HG03469 (cell line): ENCODE results near the gene TANC2.

Source experiments
- ATAC-seq: cut with Tn5 transposase; IDR thresholded peaks from one replicate; pipeline ENCODE4 v1.9.1; 2021; ENCODE audit warnings: mild to moderate bottlenecking, moderate library complexity, moderate number of reproducible peaks; ENCODE audit not compliant: unreplicated experiment

TANC2 gene

DNA sequence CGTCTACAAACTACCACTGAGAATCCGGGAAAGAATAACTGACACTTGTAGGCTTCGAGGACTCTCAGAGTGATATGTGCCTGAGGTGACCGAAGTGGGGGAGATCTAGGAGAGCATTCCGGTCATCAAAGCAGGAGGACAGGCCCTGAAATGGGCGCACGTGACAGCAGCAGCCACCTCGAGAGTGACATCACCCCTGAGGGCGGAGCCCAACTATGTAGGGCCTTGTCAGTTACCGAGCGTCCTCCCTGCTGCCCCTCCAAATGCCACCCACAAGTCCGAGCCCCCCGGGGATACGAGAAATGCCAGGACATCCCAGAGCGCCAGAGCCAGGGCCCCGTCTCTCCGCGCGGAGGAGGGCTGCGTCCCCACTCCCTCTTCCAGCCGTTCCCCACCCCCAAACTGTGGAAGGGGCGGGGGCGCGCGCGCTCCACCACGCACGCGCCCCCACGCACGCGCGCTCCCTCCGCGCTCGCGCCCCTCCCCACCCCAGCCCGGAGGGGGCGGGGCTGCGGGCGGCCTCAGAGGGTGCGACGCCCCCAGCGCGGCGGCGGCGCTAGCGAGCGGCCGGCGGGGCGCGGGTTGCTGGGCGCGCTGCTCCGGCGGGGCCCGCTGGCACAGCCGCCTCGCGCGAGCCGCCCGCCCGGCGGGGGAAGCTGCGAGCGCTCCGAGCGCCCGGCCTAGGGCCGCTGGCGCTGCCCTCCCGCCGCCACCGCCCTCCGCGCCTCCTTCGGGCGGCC lies at the start of gene TANC2:
Gene TANC2, plus strand, starts transcription at position 550 of the 740 bp plus-strand sequence. CDS start 43,325 bp downstream, outside the sequence.
- ATAC-seq = no peak

DNA sequence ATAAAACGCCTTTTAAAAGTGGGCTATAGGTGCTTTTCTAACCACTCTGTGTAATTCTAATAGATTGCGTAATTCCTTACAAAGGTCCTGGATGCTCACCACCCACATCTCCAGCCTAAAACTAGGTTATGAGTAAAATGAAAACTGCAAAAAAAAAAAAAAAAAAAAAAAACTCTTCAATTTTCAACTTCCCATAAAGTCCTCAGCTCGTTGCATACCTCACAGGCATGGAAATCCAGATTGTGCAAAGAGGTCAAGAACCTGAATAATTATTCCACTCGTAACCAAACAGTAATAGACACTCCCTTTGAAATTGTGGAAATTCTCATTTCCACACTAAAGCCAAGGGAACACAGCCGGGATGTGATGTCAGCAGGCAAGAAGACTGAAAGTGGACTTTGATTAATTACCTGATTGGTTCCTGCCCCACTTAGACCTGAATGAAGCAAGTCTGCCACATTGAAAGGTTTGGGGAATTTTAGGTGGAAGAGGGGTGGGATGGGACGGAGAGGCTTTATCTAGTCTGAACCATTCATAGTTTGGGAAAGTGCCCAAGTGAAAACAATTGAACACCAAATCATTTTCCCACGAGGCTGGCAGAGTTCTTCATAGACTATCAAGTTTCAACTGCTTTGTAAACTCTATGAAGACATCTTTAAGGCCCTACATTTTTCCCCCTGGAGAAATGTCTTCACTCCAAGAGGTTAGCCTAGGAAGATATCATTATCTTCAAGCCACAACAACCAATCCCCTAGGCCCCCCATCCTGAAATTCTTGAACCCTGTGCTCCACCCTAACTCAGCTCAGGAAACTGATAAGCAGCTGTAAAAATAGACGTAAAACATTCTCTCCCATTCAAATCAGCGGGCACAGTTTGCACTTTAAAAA lies 49.1 kb upstream of the TANC2 start:
- no peak for ATAC-seq

DNA sequence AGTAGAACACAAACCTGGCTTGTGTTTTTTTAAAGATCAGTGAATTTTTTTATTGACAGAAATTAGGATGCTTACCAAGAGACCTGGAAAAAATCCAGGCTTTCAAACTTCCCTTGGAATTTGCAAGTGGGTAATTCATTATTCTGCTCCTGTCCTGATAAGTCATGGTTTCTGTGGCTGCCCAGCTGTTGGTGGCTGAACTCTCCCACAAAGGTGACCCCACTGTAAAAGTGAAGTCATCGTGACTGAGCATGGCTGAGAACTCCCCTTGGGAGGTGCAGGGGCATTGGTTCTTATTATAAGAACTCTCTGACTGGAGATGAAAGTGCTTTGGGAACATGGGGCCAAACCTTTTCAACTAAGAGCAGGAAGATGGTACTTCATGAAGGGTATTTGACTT lies 46.6 kb upstream of the TANC2 start:
- ATAC-seq = no peak

DNA sequence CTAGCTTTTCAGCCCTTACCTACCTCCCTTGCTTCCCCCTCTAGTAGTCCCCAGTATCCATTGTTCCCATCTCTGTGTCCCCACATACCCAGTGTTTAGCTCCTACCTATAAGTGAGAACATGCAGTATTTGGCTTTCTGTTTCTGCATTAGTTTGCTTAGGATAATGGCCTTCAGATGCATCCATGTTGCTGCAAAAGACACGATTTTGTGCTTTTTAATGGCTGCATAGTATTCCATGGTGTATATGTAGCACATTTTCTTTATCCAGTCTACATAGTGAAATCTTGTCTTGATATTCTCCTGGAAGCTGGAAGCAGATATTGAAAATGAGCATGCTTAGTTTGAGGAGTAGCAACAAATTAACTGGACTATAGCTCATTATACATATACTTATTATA lies 45.7 kb upstream of the TANC2 start:
- ATAC-seq = no peak

DNA sequence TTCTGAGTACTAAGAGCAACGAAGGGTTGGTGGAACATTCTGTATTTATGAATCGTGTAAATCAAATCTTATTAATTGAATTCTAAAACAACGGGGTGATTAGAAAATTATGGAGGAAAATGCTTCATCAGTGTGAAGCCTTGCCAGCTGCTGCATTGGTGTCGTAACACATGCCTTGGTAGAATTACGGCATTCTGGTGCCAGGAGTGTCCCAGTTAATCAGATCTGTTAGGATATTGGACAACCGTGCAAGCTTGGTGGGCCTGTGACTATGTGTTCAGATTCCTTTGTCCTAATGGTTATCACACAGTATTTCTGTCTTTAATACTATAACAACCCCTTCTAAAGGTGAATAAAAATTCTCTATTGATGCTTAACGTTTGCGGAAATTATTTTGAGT lies 44.2 kb upstream of the TANC2 start:
- ATAC-seq = no peak

DNA sequence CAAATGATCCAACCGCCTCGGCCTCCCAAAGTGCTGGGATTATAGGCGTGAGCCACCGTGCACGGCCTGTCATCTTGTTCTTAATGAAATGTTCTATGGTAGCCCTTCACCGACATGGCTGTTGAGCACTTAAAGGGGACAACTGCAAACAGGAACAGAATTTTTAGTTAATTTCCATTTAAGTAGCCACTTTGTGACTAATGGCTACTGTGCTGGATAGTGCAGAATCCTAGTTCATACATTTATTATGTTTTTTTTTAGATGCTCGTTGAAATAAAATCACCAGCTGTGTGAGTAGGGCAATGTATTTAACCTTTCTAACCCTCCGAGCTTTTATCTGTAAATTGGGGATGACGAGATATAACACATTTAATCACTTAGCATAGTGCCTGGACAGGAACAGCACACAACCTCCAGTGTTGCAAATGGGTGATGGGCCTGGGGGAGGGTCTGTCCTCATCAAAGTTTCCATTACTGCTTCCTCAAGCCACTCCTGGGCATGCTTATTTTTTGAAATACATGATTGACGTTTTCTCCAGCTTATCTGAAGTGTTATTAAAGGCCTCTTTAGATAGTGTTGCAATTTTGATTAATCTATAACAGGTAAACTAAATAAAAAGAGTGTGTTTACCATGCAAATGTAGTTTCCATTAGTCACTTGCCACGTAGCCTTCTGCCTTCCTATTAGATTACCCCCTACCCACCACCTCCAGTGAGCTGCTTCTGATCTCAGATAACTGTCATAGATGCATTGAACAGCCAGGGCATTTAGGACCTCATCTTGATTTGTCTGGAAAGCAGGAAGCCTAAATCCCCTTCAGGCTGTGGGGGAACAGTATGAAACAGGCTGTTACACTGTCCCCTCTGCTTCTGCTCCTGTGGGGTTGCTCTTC lies 42.5 kb upstream of the TANC2 start:
- ATAC-seq = no peak

DNA sequence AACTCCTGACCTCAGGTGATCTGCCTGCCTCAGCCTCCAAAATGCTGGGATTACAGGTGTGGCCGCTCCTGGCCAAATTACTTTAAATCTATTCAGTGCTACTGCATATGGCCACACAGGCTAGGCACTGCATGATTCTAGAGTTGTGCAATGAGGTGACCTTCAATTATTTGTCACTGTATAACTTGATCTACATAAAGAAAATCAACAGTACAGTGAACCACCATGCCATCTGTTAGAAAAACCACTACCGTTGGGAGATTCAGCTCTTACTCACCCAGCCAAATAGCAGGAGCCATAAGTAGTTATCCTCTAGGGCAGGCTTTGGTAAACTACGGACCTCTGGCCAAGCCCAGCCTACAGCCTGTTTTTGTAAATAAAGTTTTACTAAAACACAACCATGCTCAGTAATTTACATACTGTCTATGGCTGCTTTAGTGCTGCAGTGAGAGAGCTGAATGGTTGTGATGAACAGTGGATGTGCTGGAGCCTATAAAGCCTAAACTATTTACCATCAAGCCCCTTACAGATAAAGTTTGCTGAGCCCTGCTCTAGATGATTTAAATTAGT lies 40.7 kb upstream of the TANC2 start:
- no peak for ATAC-seq

DNA sequence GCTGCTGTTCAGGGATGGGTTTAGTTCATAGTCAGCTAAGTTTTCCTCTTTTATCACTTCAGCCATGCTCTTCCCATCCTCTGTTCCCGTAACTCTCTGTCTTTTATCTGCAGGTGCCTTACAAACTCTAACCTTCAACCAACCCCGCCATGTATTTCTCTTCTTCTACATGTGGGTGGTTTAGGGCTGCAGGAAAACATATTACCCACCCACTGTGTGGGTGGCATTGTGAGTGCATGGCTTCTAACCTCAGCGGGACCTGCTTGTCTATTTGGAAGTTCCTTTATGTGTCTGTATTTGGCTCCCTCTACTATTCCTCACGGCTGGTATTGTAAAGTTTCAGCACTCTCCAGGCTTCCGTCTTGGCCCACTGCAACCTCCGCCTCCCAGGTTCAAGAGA lies 39.0 kb upstream of the TANC2 start:
- ATAC-seq = no peak

DNA sequence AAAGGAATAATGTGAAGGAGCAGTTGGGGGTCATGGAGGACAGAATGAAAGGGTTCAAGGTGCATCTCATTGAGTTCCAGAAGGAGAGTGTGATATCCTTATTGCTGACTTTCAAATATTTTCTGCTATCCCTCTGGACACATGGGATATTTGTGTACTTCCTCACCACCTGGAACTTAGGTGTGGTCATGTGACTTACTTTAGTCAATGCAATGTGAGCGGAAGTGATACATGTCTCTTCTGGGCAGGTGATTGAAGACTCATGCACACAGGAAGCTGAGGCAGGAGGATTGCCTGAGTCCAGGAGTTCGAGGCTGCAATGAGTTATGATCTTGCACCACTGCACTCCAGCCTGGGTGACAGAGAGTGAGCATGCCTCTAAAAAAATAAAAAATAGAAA lies 36.7 kb upstream of the TANC2 start:
- no peak for ATAC-seq

DNA sequence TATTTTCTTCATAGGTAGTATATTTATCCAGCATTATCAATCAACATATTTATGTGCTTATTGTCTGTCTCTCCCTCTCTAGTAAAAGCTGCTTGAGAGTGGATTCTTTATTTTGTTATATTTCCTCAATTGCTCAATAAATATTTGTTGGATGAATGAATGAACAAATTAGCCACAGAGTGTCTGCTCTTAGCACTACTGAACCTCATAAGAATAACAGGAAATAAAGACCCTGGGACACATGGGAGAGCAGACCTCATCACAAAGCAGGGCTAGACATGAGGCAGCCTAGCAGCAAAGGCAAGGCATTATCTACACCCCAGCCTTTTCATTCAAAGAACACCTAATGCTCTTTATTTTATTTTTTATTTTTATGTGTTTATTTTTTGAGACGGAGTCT lies 34.9 kb upstream of the TANC2 start:
- no peak for ATAC-seq

DNA sequence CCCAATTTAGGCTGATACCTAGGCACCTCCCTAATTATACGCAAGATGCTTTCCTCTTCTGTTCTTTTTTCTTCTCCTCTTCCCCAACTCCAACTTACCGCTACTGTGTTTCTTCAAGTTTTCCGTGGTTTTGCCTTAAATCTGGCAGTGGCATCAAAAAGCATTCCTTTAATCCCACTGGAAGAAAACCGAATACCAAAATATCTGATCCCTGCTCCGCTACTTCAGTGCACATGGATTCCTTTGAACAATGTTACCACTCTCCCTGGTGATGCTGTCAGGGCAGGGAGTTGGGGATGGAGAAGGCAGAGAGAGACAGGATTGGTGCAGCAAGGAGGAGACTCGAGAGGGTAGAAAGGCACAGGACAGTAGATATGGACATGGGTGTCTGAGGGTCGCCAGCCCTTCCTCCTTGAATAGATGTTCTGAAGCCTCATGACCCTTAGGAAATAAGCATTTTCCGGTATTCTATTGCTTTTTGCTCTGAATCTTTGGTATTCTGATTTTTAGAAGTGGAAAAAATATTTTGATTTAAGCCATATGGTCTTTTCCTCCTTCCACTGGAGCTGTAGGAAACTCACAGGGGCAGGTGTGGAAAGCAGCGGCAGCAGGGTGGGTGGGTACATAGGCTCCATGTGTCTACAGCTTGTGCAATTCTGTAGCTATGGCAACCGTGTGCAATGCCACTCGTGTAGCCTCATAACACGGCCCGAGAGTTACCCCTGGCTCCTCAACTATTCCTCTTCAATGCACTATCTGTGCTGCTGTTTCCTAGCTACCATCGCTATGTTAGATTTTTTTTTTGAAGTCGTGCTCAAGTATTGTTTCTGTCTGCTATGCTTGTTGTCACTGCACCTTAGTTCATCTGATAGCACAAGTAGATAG lies 32.3 kb upstream of the TANC2 start:
- no peak for ATAC-seq

DNA sequence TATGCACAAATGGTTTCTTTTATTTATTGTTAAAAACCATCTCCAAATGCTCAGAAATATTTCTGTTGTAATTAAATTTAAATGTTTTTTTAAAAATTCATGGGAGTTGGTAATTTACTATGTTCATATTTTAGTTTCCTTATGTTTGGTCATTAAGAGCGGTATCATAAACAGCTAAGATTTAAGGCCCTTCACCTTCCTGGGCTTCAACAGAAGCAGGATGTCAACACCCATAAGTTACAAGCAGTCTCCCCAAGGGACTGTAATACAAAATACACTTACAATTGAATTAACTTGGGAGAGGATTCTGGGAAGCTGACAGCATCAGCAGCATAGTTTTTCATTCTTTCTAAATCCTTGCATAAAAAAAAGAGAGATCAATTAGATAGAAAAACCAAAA lies 30.9 kb upstream of the TANC2 start:
- no peak for ATAC-seq

DNA sequence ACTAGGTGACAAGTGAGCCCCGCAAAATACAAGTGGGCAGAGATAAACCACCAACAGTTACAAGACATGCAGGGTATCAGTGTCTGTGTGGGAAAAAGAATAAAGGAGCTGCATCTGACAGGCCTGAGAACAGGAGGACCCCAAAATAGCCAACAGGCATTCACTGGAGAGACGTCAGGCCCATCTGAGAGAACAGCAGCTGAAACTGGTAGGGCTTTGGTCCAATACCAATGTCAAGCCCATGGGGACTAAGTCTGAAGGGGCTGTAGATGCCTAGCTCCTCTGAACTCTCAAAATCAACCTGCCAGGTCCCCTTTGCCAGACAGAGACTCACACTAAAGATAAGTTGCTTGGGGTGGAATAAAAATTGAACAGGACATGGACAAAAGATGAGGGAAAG lies 30.5 kb upstream of the TANC2 start:
- ATAC-seq = no peak

DNA sequence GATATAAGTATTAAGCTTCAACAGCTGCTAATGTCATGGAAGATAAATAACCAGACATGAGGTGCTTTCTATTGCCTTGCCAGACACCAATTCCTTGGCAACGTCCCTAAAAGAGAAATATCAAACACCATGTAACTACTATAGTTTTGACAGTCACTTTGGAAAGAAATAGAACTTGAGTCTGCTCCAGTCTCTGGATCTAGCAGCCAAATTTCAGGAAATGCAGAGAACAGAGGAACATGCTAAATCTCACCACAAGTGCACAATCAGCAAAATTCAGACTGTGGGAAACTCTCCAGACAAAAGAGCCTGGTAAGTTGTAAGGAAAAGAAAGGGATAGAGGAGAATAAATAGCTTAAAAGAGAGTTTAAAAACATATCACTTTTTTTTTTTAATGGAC lies 28.4 kb upstream of the TANC2 start:
- ATAC-seq = no peak

DNA sequence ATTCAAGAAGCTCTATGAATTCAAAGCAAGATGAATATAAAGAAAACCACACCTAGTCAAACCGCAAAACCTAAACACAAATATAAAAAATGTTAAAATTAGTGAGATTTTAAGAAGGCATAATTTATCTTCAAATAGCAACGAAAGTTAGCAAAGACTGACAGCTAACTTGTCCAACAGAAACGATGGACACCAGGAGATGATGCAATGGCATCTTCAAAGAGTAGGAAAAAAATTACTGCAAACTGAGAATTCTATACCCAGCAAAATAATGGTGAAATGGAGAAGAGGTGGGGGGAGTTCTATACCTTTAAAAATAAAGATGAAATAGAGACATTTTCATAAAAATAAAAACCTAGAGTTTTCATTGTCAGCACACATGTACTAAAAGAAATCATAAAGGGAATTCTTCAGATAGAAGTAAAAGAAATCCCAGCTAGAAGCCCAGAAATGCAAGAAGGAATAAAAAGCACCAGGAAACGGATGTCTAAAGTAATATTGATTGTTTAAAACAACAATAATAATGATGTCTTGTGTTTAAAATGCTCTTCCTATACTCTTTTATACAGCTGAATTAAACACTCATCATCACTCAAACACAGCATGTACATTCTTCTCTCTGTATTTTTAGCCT lies 24.6 kb upstream of the TANC2 start:
- no peak for ATAC-seq

DNA sequence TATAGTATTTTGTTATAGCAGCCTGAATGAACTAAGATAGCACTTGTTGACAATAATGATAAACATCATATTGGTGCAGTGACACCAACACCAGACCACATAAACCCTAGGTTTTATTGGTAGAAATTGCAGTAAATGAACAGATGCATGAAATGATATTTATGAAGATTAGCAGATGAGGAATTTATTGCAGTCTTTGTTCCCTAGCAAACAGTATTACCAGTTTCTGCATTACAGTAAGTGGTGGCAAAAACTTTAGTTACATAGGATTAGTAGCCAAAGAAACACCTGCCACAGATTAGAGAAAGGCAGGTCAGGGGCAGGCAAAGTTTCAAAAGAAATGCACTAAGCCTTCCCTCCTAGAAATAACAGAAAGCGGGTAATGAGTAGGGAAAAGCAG lies 17.7 kb upstream of the TANC2 start:
- no peak for ATAC-seq

DNA sequence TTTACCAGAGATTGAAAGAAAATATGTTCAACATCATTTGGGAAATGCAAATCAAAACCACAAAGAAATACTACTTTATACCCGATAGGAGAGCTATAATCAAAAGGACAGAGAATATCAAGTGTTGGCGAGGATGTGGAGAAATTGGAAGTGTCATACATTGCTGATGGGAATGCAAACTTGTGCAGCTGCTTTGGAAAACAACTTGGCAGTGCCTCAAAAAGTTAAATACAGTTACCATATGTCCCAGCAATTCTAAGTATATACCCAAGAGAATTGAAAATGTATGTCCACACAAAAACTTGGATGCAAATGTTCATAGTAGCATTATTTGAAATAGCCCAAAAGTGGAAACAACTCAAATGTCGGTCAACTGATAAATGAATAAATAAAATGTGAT lies 17.0 kb upstream of the TANC2 start:
- ATAC-seq = no peak

DNA sequence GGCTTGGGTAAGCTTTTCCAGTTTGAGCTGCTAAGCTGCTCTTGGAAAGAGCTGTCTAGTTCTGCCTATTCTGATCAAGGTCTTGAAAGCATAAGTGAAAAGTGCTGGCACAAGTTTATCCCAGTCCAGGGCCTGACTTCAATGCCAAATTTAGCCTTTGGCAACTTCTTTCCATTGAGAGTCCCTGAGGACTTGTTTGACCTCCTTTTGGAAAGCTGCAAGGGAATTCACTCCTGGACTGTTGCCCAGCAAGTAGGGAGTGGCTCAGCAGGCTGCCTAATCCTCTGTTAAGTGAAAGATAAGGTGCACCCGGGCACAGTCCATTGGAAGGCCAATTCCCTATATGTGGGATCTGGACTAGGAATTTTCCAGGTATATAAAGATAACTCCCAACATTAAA lies 16.0 kb upstream of the TANC2 start:
- ATAC-seq = no peak

DNA sequence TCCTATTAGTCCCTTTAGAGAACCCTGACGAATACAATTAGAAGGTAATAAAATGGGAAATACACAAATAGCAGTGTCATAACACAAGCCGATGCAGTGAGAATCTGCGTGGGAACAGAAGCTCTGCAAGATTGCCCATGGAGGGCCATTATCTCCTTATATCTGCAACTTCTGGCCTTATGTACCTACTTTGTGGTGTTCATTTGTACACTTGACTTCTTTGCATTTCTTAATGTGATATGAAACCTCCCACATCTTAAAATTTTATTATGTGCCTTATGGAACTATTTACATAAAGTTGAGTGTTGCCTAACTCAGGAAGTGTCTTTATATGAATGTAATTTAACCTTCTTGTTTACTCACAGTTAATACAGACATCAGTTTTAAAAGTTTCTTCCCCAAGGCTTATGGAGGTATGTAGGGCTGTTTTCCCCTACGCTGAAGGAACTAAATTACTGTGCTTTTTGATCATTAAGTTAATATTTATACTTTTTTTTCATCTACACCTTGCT lies 10.1 kb upstream of the TANC2 start:
- ATAC-seq = no peak
